Mucosa of descending colon (tissue), 3 donors: Measurements from ENCODE around the gene RAPGEF5. TPM values are rescaled to one million over a fixed set of nuclear protein-coding genes. Genes with fewer than 3 reads are reported as not detected.

Experiments
- ATAC-seq: fragments of 200-7000 bp; cut with Tn5 transposase; one replicate; pipeline ENCODE4 v1.9.1; 2020; ENCODE audit warnings: mild to moderate bottlenecking, moderate library complexity
- DNase-seq, 3 donors: peaks; one replicate each; pipeline ENCODE4 v3.0.0-alpha.2; 2020
- H3K36me3 ChIP-seq: fragments of 200-600 bp; one replicate; pipeline ENCODE4 v1.8.0; 2021; ENCODE audit warnings: low read depth, mild to moderate bottlenecking
- H3K4me1 ChIP-seq: fragments of 200-600 bp; one replicate; pipeline ENCODE4 v1.8.0; 2021; ENCODE audit warnings: low read depth, mild to moderate bottlenecking
- H3K4me3 ChIP-seq: fragments of 200-600 bp; one replicate; pipeline ENCODE4 v1.8.0; 2021; ENCODE audit warnings: mild to moderate bottlenecking
- H3K9me3 ChIP-seq: fragments of 200-600 bp; one replicate; pipeline ENCODE4 v1.8.0; 2021; ENCODE audit warnings: mild to moderate bottlenecking
- CTCF ChIP-seq: fragments of 200-600 bp; IDR thresholded peaks from one replicate; pipeline ENCODE4 v1.8.0; 2022; ENCODE audit warnings: antibody characterized with exemption, mild to moderate bottlenecking
- intact Hi-C, 2 donors: fragments of 100-400 bp; cut with DNase I in 1 of 2; cut with micrococcal nuclease in 1 of 2; formaldehyde crosslinking; loops; one replicate each; pipeline versions ENCODE4 v1.11.0 to v1.11.1; 2022; cut with DNase I, micrococcal nuclease
- total RNA-seq, 3 donors: library from RNA; stranded (reverse); fragmentation: NEBNext Ultra II Directional in 2 of 3; extraction: Animal tissue kit (Norgen Biotek cat#: 25700) in 2 of 3; gene quantifications; one replicate each; pipeline versions ENCODE4 v1.2.1 to v1.2.4, GENCODE V29; 2021 to 2023
- donor health status: DM: no; HTN: no; CAD: no; lungs with moderate emphysema.
- donor health status: DM: no; HTN: no; CAD: no.
- donor health status: DM: no; HTN: yes; CAD: no.

RAPGEF5 gene
- total RNA-seq, 3 donors from 2014 or later: 34.7 to 87.8 (median 59.5) TPM

GRCh38 chr7:22184549-22185199 lies 172.3 kb downstream of the RAPGEF5 start:
- Histone ChIP-seq H3K9me3 (no peaks in the 10 kb centered on the region), H3K36me3 (no peaks in the 10 kb centered on the region), H3K4me3 (no peak overlapping the region), H3K4me1 (no peaks in the 10 kb centered on the region)
- DNase-seq (no peak), ATAC-seq (no peak)
- intact Hi-C loops: no loop called here
- no peak for TF ChIP-seq CTCF

- Histone ChIP-seq H3K4me3 (no peak overlapping the region), H3K9me3 (no peaks in the 10 kb centered on the region), H3K36me3 (no peaks in the 10 kb centered on the region), H3K4me1 (no peaks in the 10 kb centered on the region)
- TF ChIP-seq CTCF: no peak
- intact Hi-C loops: no loop called here
- DNase-seq: no peak
- no peak for ATAC-seq
These were observed 173.3 kb downstream of the RAPGEF5 start for GRCh38 chr7:22183522-22184280.

- intact Hi-C loops: no loop called here
- no peak for TF ChIP-seq CTCF
- no peaks in the 10 kb centered on the region for H3K4me1 ChIP-seq
- H3K4me3 ChIP-seq: no peak overlapping the region
- ATAC-seq (no peak), DNase-seq (no peak)
- no peaks in the 10 kb centered on the region for H3K36me3 ChIP-seq
- H3K9me3 ChIP-seq: no peaks in the 10 kb centered on the region
These were observed 174.8 kb downstream of the RAPGEF5 start for GRCh38 chr7:22182149-22182548.

- ATAC-seq: no peak
- intact Hi-C loops: no loop called here
These were observed 175.3 kb downstream of the RAPGEF5 start for GRCh38 chr7:22181663-22182062.

GRCh38 chr7:22179442-22179879 lies 177.5 kb downstream of the RAPGEF5 start:
- no peak overlapping the region for H3K4me3 ChIP-seq
- H3K36me3 ChIP-seq: no peaks in the 10 kb centered on the region
- ATAC-seq: no peak
- H3K4me1 ChIP-seq: no peaks in the 10 kb centered on the region
- DNase-seq: no peak
- intact Hi-C loops: no loop called here
- no peaks in the 10 kb centered on the region for H3K9me3 ChIP-seq
- no peak for TF ChIP-seq CTCF

More at GRCh38 chr7:22181663-22182062, 175.3 kb downstream of the RAPGEF5 start:
- Histone ChIP-seq H3K4me1 (no peaks in the 10 kb centered on the region), H3K36me3 (no peaks in the 10 kb centered on the region), H3K9me3 (no peaks in the 10 kb centered on the region), H3K4me3 (no peak overlapping the region)
- TF ChIP-seq CTCF: no peak
- no peak for DNase-seq
